NCI-H748 (cell line): Measurements from ENCODE around the gene PPP1R13B.
A peak's percentile ranks its signal among the peaks of the same experiment; 100 is the strongest.

Source experiments
- DNase-seq: peaks from one replicate; lab custom pipeline; 2025; ENCODE audit not compliant: unreplicated experiment; lab: John Stamatoyannopoulos, UW

Gene PPP1R13B

GRCh38 chr14:103838117-103838516, 9.3 kb downstream of the PPP1R13B start:
- DNase-seq: no peak

- no peak for DNase-seq
Measured at GRCh38 chr14:103836976-103837725, 10.2 kb downstream of the PPP1R13B start.

GRCh38 chr14:103834956-103835355, 12.4 kb downstream of the PPP1R13B start:
- no peak for DNase-seq

- DNase-seq: no peak
Measured at GRCh38 chr14:103833711-103834110, 13.7 kb downstream of the PPP1R13B start.

GRCh38 chr14:103832046-103832445, 15.3 kb downstream of the PPP1R13B start:
- no peak for DNase-seq

GRCh38 chr14:103830511-103831270, 16.7 kb downstream of the PPP1R13B start:
- DNase-seq: no peak

- DNase-seq: no peak
Measured at GRCh38 chr14:103828315-103828967, 18.9 kb downstream of the PPP1R13B start.

GRCh38 chr14:103825101-103825500, 22.3 kb downstream of the PPP1R13B start:
- DNase-seq: no peak

- no peak for DNase-seq
Measured at GRCh38 chr14:103820908-103821307, 26.5 kb downstream of the PPP1R13B start.

GRCh38 chr14:103820382-103820781, 27.0 kb downstream of the PPP1R13B start:
- DNase-seq: no peak

GRCh38 chr14:103819503-103820307, 27.7 kb downstream of the PPP1R13B start:
- peak; percentile 66 for DNase-seq

GRCh38 chr14:103818870-103819269, 28.5 kb downstream of the PPP1R13B start:
- DNase-seq: no peak

GRCh38 chr14:103818422-103818821, 29.0 kb downstream of the PPP1R13B start:
- no peak for DNase-seq

- DNase-seq: no peak
Measured at GRCh38 chr14:103817595-103817994, 29.8 kb downstream of the PPP1R13B start.

- no peak for DNase-seq
Measured at GRCh38 chr14:103816991-103817390, 30.4 kb downstream of the PPP1R13B start.

GRCh38 chr14:103815253-103815652, 32.1 kb downstream of the PPP1R13B start:
- no peak for DNase-seq

- DNase-seq: no peak
Measured at GRCh38 chr14:103811189-103811588, 36.2 kb downstream of the PPP1R13B start.

- peak; percentile 71 for DNase-seq
Measured at GRCh38 chr14:103808403-103809001, 38.9 kb downstream of the PPP1R13B start.

- DNase-seq: no peak
Measured at GRCh38 chr14:103806805-103807204, 40.6 kb downstream of the PPP1R13B start.

- no peak for DNase-seq
Measured at GRCh38 chr14:103805708-103806107, 41.7 kb downstream of the PPP1R13B start.

- DNase-seq: no peak
Measured at GRCh38 chr14:103803661-103804060, 43.7 kb downstream of the PPP1R13B start.
